HCT116 (cell line): Measurements from ENCODE around the gene RGSL1. TPM values are rescaled to one million over a fixed set of nuclear protein-coding genes. Genes with fewer than 3 reads are reported as not detected.

Experiments used
- ATAC-seq: fragments of 200-7000 bp; cut with Tn5 transposase; 2 replicates; pipeline ENCODE4 v1.9.1; 2020; ENCODE audit warnings: mild to moderate bottlenecking, moderate library complexity
- BruUV-seq: library from RNA; stranded (reverse); fragments of 400-500 nt; replicated peaks from 2 replicates; lab custom pipeline; 2021; lab: Mats Ljungman, UMichigan
- CTCF ChIA-PET: fragments of 300-600 bp; sonication (Branson Sonifier 250); formaldehyde crosslinking; loops from one replicate; lab custom pipeline; 2021; ENCODE audit warnings: antibody characterized with exemption; lab: Charles Lee
- POLR2A ChIA-PET: fragments of 300-600, 350-600 bp; sonication (Branson Sonifier 250); formaldehyde crosslinking; loops from one replicate; lab custom pipeline; 2021; ENCODE audit warnings: antibody characterized with exemption; lab: Charles Lee
- RAD21 ChIA-PET, 2 experiments: fragments of 300-600 bp; sonication (Branson Sonifier 250); formaldehyde crosslinking; loops; one replicate each; lab custom pipeline; 2023; ENCODE audit warnings: low total read pairs in 2 of 2; ENCODE audit not compliant: uncharacterized antibody in 2 of 2, unreplicated experiment in 2 of 2, low non-redundant PET in 1 of 2; lab: Charles Lee
- DNase-seq: peaks from one replicate; pipeline ENCODE4 v3.0.0-alpha.2; 2010; ENCODE audit warnings: low read depth, low spot score
- H2AFZ ChIP-seq: fragments of 200-600 bp; shearing (Covaris generic), sonication (generic); 2 replicates; pipeline ENCODE4 v1.6.1; 2017; ENCODE audit warnings: low read depth, mixed run types, mixed read lengths, antibody characterized with exemption, low read length; ENCODE audit not compliant: poor library complexity, severe bottlenecking
- H3K27ac ChIP-seq: 2 replicates; pipeline ENCODE4 v1.5.1; 2012; ENCODE audit warnings: low read depth, low read length
- H3K27me3 ChIP-seq: fragments of 200-600 bp; sonication (generic); 2 replicates; pipeline ENCODE4 v1.6.1; 2016; ENCODE audit warnings: mixed run types, low read length, mixed read lengths; ENCODE audit not compliant: insufficient read depth
- H3K36me3 ChIP-seq, 2 experiments: fragments of 200-500 bp in 1 of 2; fragments of 200-600 bp in 1 of 2; sonication (Bioruptor generic) in 1 of 2; sonication (generic) in 1 of 2; 2 replicates each; pipeline versions ENCODE4 v1.5.1 to v1.6.1; 2014 to 2016; ENCODE audit warnings: low read length in 2 of 2, inconsistent platforms in 1 of 2, mixed read lengths in 1 of 2, mixed run types in 1 of 2; ENCODE audit not compliant: insufficient read depth in 2 of 2, control insufficient read depth in 1 of 2
- H3K4me1 ChIP-seq, 2 experiments: fragments of 200-600 bp in 1 of 2; sonication (generic) in 1 of 2; 2 replicates each; pipeline versions ENCODE4 v1.5.1 to v1.6.1; 2012 to 2017; ENCODE audit warnings: low read length in 2 of 2, inconsistent platforms in 1 of 2, mild to moderate bottlenecking in 1 of 2, mixed read lengths in 1 of 2, mixed run types in 1 of 2, moderate library complexity in 1 of 2; ENCODE audit not compliant: insufficient read depth in 2 of 2, control insufficient read depth in 1 of 2
- H3K4me2 ChIP-seq: fragments of 200-600 bp; sonication (generic); 2 replicates; pipeline ENCODE4 v1.6.1; 2017; ENCODE audit warnings: mixed run types, low read length, mixed read lengths
- H3K4me3 ChIP-seq, 2 experiments: fragments of 200-600 bp in 1 of 2; sonication (generic) in 1 of 2; replicated peaks in 1 of 2; 2 replicates each; pipeline ENCODE4 v1.5.1; 2011 to 2016; ENCODE audit warnings: low read length in 2 of 2, control low read depth in 1 of 2, low read depth in 1 of 2, mild to moderate bottlenecking in 1 of 2, mixed read lengths in 1 of 2, mixed run types in 1 of 2
- H3K79me2 ChIP-seq: fragments of 200-600 bp; sonication (generic); 2 replicates; pipeline ENCODE4 v1.6.1; 2017; ENCODE audit warnings: mild to moderate bottlenecking, mixed run types, low read length, moderate library complexity, mixed read lengths; ENCODE audit not compliant: insufficient read depth
- H3K9ac ChIP-seq: fragments of 200-600 bp; sonication (generic); 2 replicates; pipeline ENCODE4 v1.6.1; 2016; ENCODE audit warnings: low read length, mixed read lengths
- H3K9me2 ChIP-seq: fragments of 200-600 bp; sonication (generic), shearing (Covaris generic); 2 replicates; pipeline ENCODE4 v1.6.1; 2017; ENCODE audit warnings: mixed run types, mild to moderate bottlenecking, moderate library complexity; ENCODE audit not compliant: insufficient read depth
- H3K9me3 ChIP-seq, 2 experiments: fragments of 200-500 bp in 1 of 2; fragments of 200-600 bp in 1 of 2; sonication (Bioruptor generic) in 1 of 2; sonication (generic) in 1 of 2; 2 replicates each; pipeline ENCODE4 v1.6.1; 2014 to 2017; ENCODE audit warnings: low read length in 2 of 2, mixed read lengths in 2 of 2, inconsistent platforms in 1 of 2, low read depth in 1 of 2, mild to moderate bottlenecking in 1 of 2, mixed run types in 1 of 2, moderate library complexity in 1 of 2; ENCODE audit not compliant: control insufficient read depth in 1 of 2, insufficient read depth in 1 of 2
- H4K20me1 ChIP-seq: fragments of 200-600 bp; sonication (generic), shearing (Covaris generic); 2 replicates; pipeline ENCODE4 v1.6.1; 2017; ENCODE audit warnings: mixed run types, mild to moderate bottlenecking, moderate library complexity; ENCODE audit not compliant: insufficient read depth
- CTCF ChIP-seq, 3 experiments: fragments of 200-600 bp in 1 of 3; sonication (generic) in 1 of 3; IDR thresholded peaks in 2 of 3; conservative IDR thresholded peaks in 1 of 3; 2 replicates each; pipeline ENCODE4 v1.5.1; 2012 to 2017; ENCODE audit warnings: low read depth in 2 of 3, low read length in 2 of 3, antibody characterized with exemption in 1 of 3, borderline replicate concordance in 1 of 3, control low read depth in 1 of 3, mild to moderate bottlenecking in 1 of 3, mixed read lengths in 1 of 3, mixed run types in 1 of 3, moderate library complexity in 1 of 3; ENCODE audit not compliant: insufficient read depth in 1 of 3
- EGR1 ChIP-seq: IDR thresholded peaks from 2 replicates; pipeline ENCODE4 v1.6.1; 2012; ENCODE audit warnings: low read depth
- ELF1 ChIP-seq: IDR thresholded peaks from 2 replicates; pipeline ENCODE4 v1.6.1; 2012; ENCODE audit warnings: low read depth, borderline replicate concordance
- EZH2phosphoT487 ChIP-seq: fragments of 200-600 bp; IDR thresholded peaks from 2 replicates; pipeline ENCODE4 v1.6.1; 2018; ENCODE audit warnings: antibody characterized with exemption, borderline replicate concordance
- FOSL1 ChIP-seq: IDR thresholded peaks from 2 replicates; pipeline ENCODE4 v1.6.1; 2012; ENCODE audit warnings: low read depth
- POLR2AphosphoS5 ChIP-seq: IDR thresholded peaks from 2 replicates; pipeline ENCODE4 v1.6.1; 2011; ENCODE audit warnings: mild to moderate bottlenecking, low read depth, low read length, moderate library complexity
- TCF7L2 ChIP-seq: IDR thresholded peaks from 2 replicates; pipeline ENCODE4 v1.7.0; 2011; ENCODE audit warnings: borderline replicate concordance, inconsistent platforms; ENCODE audit not compliant: insufficient read depth, insufficient read length; ENCODE audit errors: extremely low read depth
- intact Hi-C: fragments of 100-400 bp; cut with micrococcal nuclease; formaldehyde crosslinking; loops from 2 replicates; pipeline ENCODE4 v1.10.0; 2022
- total RNA-seq: library from RNA; stranded (reverse); gene quantifications from one replicate; pipeline ENCODE4 v1.2.1, GENCODE V29; 2021; ENCODE audit not compliant: unreplicated experiment
- TF ChIP-seq, protein P1 (sequence below): IDR thresholded peaks from 2 replicates; pipeline ENCODE4 v1.6.1; 2012

The RGSL1 gene
- total RNA-seq, 1 experiment from 2014 or later: not detected

DNA sequence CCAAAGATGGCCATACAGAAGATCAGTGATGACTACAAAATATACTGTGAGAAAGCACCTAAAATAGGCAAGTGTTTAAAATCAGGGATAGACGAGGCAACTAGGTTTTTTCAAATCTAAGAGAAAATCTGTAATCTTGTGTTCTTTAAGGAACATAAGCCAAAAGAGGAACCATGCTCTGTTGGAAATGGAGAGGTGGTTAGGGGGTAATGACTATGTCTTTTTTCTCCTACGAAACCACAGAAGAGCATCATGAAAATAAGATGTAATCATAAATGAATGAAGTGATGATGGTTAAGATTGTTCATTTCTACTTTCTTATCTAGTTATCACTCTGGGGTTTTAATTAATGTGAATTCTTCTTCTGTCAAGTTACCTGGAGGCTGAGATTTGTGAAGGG lies 43.1 kb downstream of the RGSL1 start:
- intact Hi-C loops: no loop called here
- Histone ChIP-seq H2AFZ (no peak overlapping the region), H3K79me2 (no peaks in the 10 kb centered on the region), H4K20me1 (no peaks in the 10 kb centered on the region), H3K4me3 (no peak overlapping the region), H3K9ac (no peak overlapping the region), H3K4me1 (no peaks in the 10 kb centered on the region), H3K9me2 (no peaks in the 10 kb centered on the region), H3K36me3 (no peaks in the 10 kb centered on the region), H3K27ac (no peak overlapping the region), H3K4me2 (no peak overlapping the region), H3K9me3 (no peaks in the 10 kb centered on the region), H3K27me3 (no peaks in the 10 kb centered on the region)
- no peak for ATAC-seq
- BruUV-seq: no TSS peak
- DNase-seq: no peak
- ChIA-PET POLR2A (no interaction called here), CTCF (no interaction called here), RAD21 (no interaction called here)
- no peak for TF ChIP-seq TCF7L2

- Histone ChIP-seq H3K9me2 (no peaks in the 10 kb centered on the region), H4K20me1 (no peaks in the 10 kb centered on the region), H2AFZ (no peak overlapping the region), H3K4me1 (no peaks in the 10 kb centered on the region), H3K4me3 (no peak overlapping the region), H3K27me3 (no peaks in the 10 kb centered on the region), H3K36me3 (no peaks in the 10 kb centered on the region), H3K9me3 (no peaks in the 10 kb centered on the region), H3K27ac (no peak overlapping the region), H3K4me2 (no peak overlapping the region), H3K79me2 (no peaks in the 10 kb centered on the region), H3K9ac (no peak overlapping the region)
- RAD21 ChIA-PET: no interaction called here
- POLR2A ChIA-PET: no interaction called here
- ATAC-seq (no peak), DNase-seq (no peak)
- CTCF ChIA-PET: interaction anchor here (1.6 kb wide), 1 partner anchor 10 kb away, joined by 3 read pairs; no protein-coding TSS in a partner anchor
- intact Hi-C loops: no loop called here
- BruUV-seq: no TSS peak
- no peak for TF ChIP-seq EZH2phosphoT487
- TF ChIP-seq EGR1: no peak
- no peak for TF ChIP-seq ELF1
- no peak for TF ChIP-seq POLR2AphosphoS5
- no peak for TF ChIP-seq CTCF (IDR thresholded peaks at IDR 0.05 in 2 of 3, conservative IDR thresholded peaks at IDR 0.05 in 1 of 3; ENCODE audit: borderline replicate concordance in 1 of 3, insufficient read depth in 1 of 3, low read depth in 2 of 3, low read length in 2 of 3)
- TF ChIP-seq FOSL1: no peak
- TF ChIP-seq, protein P1, sequence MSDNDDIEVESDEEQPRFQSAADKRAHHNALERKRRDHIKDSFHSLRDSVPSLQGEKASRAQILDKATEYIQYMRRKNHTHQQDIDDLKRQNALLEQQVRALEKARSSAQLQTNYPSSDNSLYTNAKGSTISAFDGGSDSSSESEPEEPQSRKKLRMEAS: no peak
Observed at GRCh38 chr1:182495002-182495401, 45.1 kb downstream of the RGSL1 start.
